ACC112 (cell line): Measurements from ENCODE around the gene HELB.
A peak's percentile ranks its signal among the peaks of the same experiment; 100 is the strongest.
"Not testable (repeated sequence)": the region's sequence is repeated elsewhere in the genome, so short reads cannot be mapped to it uniquely, and the experiment has no call there.

ENCODE experiments used
- H2AFZ ChIP-seq: fragments of 200-600 bp; sonication (generic); one replicate; pipeline ENCODE4 v1.6.0; 2017; ENCODE audit warnings: antibody characterized with exemption, low read length; ENCODE audit not compliant: unreplicated experiment
- H3K27ac ChIP-seq: fragments of 200-600 bp; sonication (generic); 2 replicates; pipeline ENCODE4 v1.5.1; 2014; ENCODE audit warnings: low read depth, mild to moderate bottlenecking, antibody characterized with exemption, low read length, moderate library complexity
- H3K27me3 ChIP-seq: fragments of 200-600 bp; sonication (generic); 2 replicates; pipeline ENCODE4 v1.6.1; 2014; ENCODE audit warnings: mild to moderate bottlenecking, antibody characterized with exemption, low read length, moderate library complexity, mixed read lengths; ENCODE audit not compliant: insufficient read depth
- H3K36me3 ChIP-seq: fragments of 200-600 bp; sonication (generic); 2 replicates; pipeline ENCODE4 v1.6.1; 2016; ENCODE audit warnings: mild to moderate bottlenecking, antibody characterized with exemption, low read length, moderate library complexity, mixed read lengths; ENCODE audit not compliant: insufficient read depth
- H3K4me1 ChIP-seq: fragments of 200-600 bp; sonication (generic); one replicate; pipeline ENCODE4 v1.6.1; 2016; ENCODE audit warnings: low read length, mixed read lengths; ENCODE audit not compliant: insufficient read depth, unreplicated experiment, control insufficient read depth
- H3K4me3 ChIP-seq: fragments of 200-600 bp; sonication (generic); 2 replicates; pipeline ENCODE4 v1.5.1; 2014; ENCODE audit warnings: mild to moderate bottlenecking, low read depth, low read length
- H3K79me2 ChIP-seq: fragments of 200-600 bp; sonication (generic); one replicate; pipeline ENCODE4 v1.6.0; 2016; ENCODE audit warnings: low read length; ENCODE audit not compliant: control insufficient read depth, unreplicated experiment, insufficient read depth

The HELB gene

GRCh38 chr12:66297923-66298322 lies 4.4 kb upstream of the HELB start:
- Histone ChIP-seq H3K27ac (no peak overlapping the region), H2AFZ (no peak overlapping the region), H3K36me3 (no peaks in the 10 kb centered on the region), H3K27me3 (peaks cover 43% of the 10 kb centered on the region), H3K4me1 (no peaks in the 10 kb centered on the region), H3K4me3 (no peak overlapping the region), H3K79me2 (no peaks in the 10 kb centered on the region)

DNA sequence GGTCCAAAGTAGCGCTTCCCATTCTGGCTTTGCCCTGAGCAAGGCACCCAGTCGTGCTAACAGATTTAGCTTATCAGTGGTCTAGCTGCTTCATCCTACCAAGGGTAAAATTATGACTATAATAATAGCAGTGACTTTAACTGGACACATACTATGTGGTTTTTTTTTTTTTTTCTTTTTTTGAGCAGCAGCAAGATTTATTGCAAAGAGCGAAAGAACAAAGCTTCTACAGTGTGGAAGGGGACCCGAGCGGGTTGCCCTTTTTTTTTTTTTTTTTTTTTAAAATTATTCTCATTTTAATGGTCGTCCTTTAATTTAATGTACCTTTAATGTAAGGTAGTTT lies 505 bp downstream of the HELB start:
- no peaks in the 10 kb centered on the region for H3K79me2 ChIP-seq
- no peak overlapping the region for H3K27ac ChIP-seq
- H2AFZ ChIP-seq, result peak overlapping the region; percentile 99
- H3K4me1 ChIP-seq, result no peaks in the 10 kb centered on the region
- no peaks in the 10 kb centered on the region for H3K36me3 ChIP-seq
- H3K4me3 ChIP-seq, result peak overlapping the region; percentile 86
- H3K27me3 ChIP-seq, result peaks cover 22% of the 10 kb centered on the region

DNA sequence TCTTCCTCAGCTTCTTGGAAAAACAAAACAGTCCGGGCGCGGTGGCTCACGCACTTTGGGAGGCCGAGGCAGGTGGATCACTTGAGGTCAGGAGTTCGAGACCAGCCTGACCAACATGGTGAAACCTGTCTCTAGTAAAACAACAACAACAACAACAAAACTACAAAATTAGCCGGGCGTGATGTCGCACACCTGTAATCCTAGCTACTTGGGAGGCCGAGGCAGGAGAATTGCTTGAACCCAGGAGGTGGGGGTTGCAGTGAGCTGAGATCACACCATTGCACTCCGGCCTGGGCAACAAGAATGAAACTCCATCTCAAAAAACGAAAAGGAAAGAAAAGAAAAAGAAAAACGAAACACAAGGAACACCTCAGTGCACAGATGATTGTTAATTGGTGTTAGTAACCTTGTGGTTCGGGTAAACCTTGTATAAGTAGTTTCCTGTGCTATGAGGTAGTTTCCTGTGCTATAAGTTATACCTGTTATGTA lies 1.1 kb downstream of the HELB start:
- not testable (repeated sequence) for H3K79me2 ChIP-seq, H3K4me1 ChIP-seq, H3K27ac ChIP-seq, H3K36me3 ChIP-seq, H2AFZ ChIP-seq
- H3K4me3 ChIP-seq, result peak overlapping the region; percentile 86
- H3K27me3 ChIP-seq, result peaks cover 22% of the 10 kb centered on the region

DNA sequence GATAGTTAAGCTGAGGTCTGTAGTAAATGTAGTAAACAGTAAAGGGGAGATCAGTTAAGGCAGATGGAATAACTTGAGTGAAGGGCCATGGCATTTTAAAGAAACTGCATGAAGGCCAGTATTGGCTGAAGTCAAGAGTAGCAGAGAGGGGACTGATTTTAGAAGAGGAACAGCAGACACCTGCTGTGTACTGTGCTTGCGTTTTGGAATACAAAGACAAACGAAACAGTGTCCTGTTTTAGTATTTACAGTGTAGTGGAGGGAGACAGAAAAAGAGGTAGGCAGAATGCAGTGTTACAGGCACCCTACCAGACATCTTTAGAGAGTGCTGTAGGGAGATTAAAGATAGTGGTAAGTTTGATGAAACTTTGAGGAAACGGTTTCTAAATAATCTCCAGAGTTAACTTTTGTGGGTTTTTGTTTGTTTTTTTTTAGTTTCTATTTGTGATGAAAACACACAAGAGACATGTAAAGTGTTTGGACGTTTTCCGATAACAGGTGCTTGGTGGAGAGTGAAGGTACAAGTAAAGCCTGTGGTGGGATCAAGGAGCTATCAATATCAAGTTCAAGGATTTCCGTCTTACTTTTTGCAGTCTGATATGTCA lies 2.1 kb downstream of the HELB start:
- H3K27ac ChIP-seq, result no peak overlapping the region
- H3K79me2 ChIP-seq, result no peaks in the 10 kb centered on the region
- peaks cover 19% of the 10 kb centered on the region for H3K27me3 ChIP-seq
- no peaks in the 10 kb centered on the region for H3K4me1 ChIP-seq
- H3K36me3 ChIP-seq, result no peaks in the 10 kb centered on the region
- H2AFZ ChIP-seq, result no peak overlapping the region
- no peak overlapping the region for H3K4me3 ChIP-seq

GRCh38 chr12:66309606-66310005 lies 7.3 kb downstream of the HELB start:
- Histone ChIP-seq H3K36me3 (no peaks in the 10 kb centered on the region), H3K27me3 (no peaks in the 10 kb centered on the region), H3K4me3 (no peak overlapping the region), H3K4me1 (no peaks in the 10 kb centered on the region), H3K79me2 (no peaks in the 10 kb centered on the region), H3K27ac (no peak overlapping the region), H2AFZ (no peak overlapping the region)

DNA sequence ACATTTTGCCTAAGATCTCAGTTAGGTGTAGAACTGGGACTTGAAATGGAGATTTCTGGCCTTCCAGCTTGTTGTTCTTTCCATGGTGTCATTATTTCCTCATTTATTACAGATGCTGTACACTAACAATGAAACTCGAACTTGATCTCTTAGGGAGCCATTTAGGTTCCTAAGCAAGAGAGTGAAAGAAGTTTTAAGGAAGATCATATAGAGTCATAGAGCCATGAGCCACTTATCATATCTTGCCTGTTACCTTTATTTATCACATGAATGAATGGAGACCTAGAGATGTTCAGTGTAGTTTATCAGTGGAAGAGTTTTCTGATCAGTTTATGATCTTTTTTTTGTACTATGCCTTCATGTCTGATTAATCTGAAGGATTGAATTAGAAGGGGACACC lies 9.9 kb downstream of the HELB start:
- Histone ChIP-seq H3K79me2 (no peaks in the 10 kb centered on the region), H3K27ac (no peak overlapping the region), H3K4me1 (no peaks in the 10 kb centered on the region), H2AFZ (no peak overlapping the region), H3K4me3 (no peak overlapping the region), H3K27me3 (no peaks in the 10 kb centered on the region), H3K36me3 (no peaks in the 10 kb centered on the region)

- Histone ChIP-seq H2AFZ (no peak overlapping the region), H3K36me3 (no peaks in the 10 kb centered on the region), H3K79me2 (no peaks in the 10 kb centered on the region), H3K4me3 (no peak overlapping the region), H3K27me3 (no peaks in the 10 kb centered on the region), H3K27ac (no peak overlapping the region), H3K4me1 (no peaks in the 10 kb centered on the region)
Observed at GRCh38 chr12:66314278-66314677, 12.0 kb downstream of the HELB start.

GRCh38 chr12:66319266-66319954 lies 17.1 kb downstream of the HELB start:
- H3K79me2 ChIP-seq, result no peaks in the 10 kb centered on the region
- no peak overlapping the region for H2AFZ ChIP-seq
- no peak overlapping the region for H3K4me3 ChIP-seq
- peaks cover 9% of the 10 kb centered on the region for H3K4me1 ChIP-seq
- no peaks in the 10 kb centered on the region for H3K36me3 ChIP-seq
- no peaks in the 10 kb centered on the region for H3K27me3 ChIP-seq
- no peak overlapping the region for H3K27ac ChIP-seq

DNA sequence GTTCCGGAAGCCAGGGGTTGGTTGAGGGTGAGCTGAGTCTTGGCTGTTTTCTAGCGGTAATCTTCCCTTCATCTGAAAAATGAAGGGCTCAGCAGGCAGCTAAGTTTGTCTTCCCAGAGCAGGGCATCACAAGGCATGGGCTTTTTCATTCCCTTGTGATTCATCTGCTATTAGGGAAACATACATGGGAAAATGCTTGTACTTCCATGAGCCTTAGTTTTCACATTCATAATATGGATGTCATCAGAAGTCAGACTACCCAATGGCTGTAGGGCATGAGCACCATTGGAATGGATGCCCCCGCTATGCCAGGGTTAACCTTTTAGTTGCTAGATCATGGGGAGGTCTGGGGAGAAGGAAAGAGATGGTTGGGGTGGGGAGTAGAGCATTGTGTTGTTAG lies 18.7 kb downstream of the HELB start:
- Histone ChIP-seq H3K4me1 (peaks cover 9% of the 10 kb centered on the region), H3K27ac (no peak overlapping the region), H3K36me3 (no peaks in the 10 kb centered on the region), H2AFZ (no peak overlapping the region), H3K4me3 (no peak overlapping the region), H3K27me3 (no peaks in the 10 kb centered on the region), H3K79me2 (no peaks in the 10 kb centered on the region)

- no peak overlapping the region for H3K4me3 ChIP-seq
- no peak overlapping the region for H3K27ac ChIP-seq
- H3K36me3 ChIP-seq, result no peaks in the 10 kb centered on the region
- H3K79me2 ChIP-seq, result no peaks in the 10 kb centered on the region
- H3K4me1 ChIP-seq, result peaks cover 9% of the 10 kb centered on the region
- no peak overlapping the region for H2AFZ ChIP-seq
- no peaks in the 10 kb centered on the region for H3K27me3 ChIP-seq
Observed at GRCh38 chr12:66321435-66321834, 19.1 kb downstream of the HELB start.

DNA sequence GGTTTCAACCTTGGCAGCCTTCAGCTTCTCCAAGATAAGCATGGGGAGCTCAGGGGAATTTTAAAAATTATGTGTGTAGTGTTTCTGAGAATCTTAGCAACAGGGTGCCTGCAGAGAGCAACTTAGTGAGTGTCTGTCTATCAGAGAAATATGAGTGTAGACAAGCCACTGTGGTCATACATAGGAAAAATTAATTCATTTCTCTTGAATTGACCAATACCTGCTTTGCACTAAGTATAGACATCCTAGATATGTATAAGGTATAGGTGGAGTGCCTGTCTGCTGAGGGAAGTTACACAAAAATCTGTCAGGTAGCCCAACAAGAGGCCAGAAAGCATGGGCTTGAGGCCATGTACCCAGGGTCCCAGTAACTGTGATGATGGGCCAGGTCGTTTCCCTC lies 20.7 kb downstream of the HELB start:
- Histone ChIP-seq H3K79me2 (no peaks in the 10 kb centered on the region), H3K27ac (no peak overlapping the region), H3K27me3 (no peaks in the 10 kb centered on the region), H3K36me3 (no peaks in the 10 kb centered on the region), H3K4me3 (no peak overlapping the region), H2AFZ (no peak overlapping the region), H3K4me1 (peaks cover 9% of the 10 kb centered on the region)
